ENCODE measurements around the gene KISS1R.

KISS1R gene

GRCh38 chr19:950352-951066, 33.4 kb downstream of the KISS1R start:
- TF ChIP-seq CTCF (IDR thresholded peaks at IDR 0.05; ENCODE audit: low read depth, low read length) = no peak
- in situ Hi-C loops (cut with HindIII; ENCODE audit: low sequenced_read_pairs) = no loop called here
- DNase-seq (ENCODE audit: low read depth, low spot score) = no peak
- H3K4me3 ChIP-seq (ENCODE audit: low read depth, low read length) = no peak overlapping the region

GRCh38 chr19:952049-952679, 35.0 kb downstream of the KISS1R start:
- no peak for TF ChIP-seq CTCF (IDR thresholded peaks at IDR 0.05; ENCODE audit: low read depth, low read length)
- in situ Hi-C loops (cut with HindIII; ENCODE audit: low sequenced_read_pairs) = no loop called here
- H3K4me3 ChIP-seq (ENCODE audit: low read depth, low read length) = no peak overlapping the region
- DNase-seq (ENCODE audit: low read depth, low spot score) = no peak

DNA sequence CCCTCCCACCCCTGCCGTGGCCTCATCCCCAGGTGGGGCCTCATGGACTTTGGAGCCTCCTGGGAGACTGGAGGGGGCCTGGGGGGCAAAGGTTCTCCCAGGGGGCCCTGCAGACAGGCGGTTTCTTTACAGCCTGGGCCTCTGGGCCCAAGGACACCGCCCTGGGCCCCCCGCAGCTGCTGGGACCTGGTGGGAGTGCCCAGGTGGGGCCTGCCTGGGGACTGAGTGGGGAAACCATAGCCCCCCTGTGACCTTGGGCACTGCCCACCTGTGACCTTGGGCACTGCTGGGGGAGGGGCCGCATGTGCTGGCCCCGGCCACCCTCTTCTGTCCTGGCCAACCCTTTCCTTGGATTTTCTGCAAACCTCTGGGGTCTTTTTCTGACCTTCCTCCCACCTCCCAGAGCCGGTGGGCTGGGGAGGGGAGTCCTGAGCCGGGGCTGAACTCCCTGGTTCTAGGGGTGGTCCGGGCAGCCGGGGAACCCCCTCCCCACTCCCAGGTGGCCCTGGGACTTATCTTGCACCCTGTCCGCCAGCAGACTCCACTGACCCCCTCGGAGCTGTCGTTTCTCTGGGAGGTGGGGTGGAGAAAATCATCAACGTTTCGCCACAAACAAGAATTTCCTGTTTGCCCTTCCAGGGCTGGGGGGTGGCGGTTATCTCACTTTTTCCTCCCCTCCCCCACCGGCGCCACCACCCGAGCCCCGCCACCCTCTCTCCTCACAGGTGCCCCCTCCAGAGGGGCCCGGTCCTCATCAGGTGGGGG, 35.7 kb downstream of the KISS1R start:
- H3K4me3 ChIP-seq (ENCODE audit: low read depth, low read length) = no peak overlapping the region

GRCh38 chr19:953445-954271, 36.5 kb downstream of the KISS1R start:
- DNase-seq (ENCODE audit: low read depth, low spot score) = no peak
- H3K4me3 ChIP-seq (ENCODE audit: low read depth, low read length) = no peak overlapping the region
- TF ChIP-seq CTCF (IDR thresholded peaks at IDR 0.05; ENCODE audit: low read depth, low read length) = no peak
- in situ Hi-C loops (cut with HindIII; ENCODE audit: low sequenced_read_pairs) = no loop called here

More for the DNA sequence above, 35.7 kb downstream of the KISS1R start:
- no peak for TF ChIP-seq CTCF (IDR thresholded peaks at IDR 0.05; ENCODE audit: low read depth, low read length)
- no peak for DNase-seq (ENCODE audit: low read depth, low spot score)
- in situ Hi-C loops (cut with HindIII; ENCODE audit: low sequenced_read_pairs) = no loop called here

DNA sequence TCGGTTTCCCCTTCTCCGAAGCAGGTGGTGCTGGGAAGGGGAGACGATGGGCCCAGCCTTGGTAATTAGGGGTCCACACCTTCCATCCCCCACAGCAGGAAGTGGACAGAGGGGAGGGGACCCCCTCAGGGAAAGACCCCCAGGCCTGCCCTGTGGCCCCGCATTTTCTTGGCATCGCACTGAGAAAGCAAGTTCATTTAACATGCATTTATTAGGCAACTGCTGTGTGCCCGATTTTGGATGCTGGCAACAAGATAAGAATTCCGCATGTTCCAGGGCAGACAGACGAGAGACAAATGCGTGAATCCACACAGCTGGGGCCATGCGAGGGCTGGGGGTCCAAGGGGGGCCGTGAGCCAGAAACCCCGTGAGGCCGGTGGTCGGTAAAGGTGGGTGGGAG, 37.1 kb downstream of the KISS1R start:
- H3K4me3 ChIP-seq (ENCODE audit: low read depth, low read length) = no peak overlapping the region
- no peak for TF ChIP-seq CTCF (IDR thresholded peaks at IDR 0.05; ENCODE audit: low read depth, low read length)
- in situ Hi-C loops (cut with HindIII; ENCODE audit: low sequenced_read_pairs) = no loop called here
- DNase-seq (ENCODE audit: low read depth, low spot score) = no peak
